ENCODE results near the gene PTPRG. TPM values are rescaled to one million over a fixed set of nuclear protein-coding genes. Genes with fewer than 3 reads are reported as not detected.
"Not testable (repeated sequence)": the region's sequence is repeated elsewhere in the genome, so short reads cannot be mapped to it uniquely, and the experiment has no call there.

Gene PTPRG
- total and polyA plus RNA-seq, 2 donors = 3.9 to 4.1 TPM

DNA sequence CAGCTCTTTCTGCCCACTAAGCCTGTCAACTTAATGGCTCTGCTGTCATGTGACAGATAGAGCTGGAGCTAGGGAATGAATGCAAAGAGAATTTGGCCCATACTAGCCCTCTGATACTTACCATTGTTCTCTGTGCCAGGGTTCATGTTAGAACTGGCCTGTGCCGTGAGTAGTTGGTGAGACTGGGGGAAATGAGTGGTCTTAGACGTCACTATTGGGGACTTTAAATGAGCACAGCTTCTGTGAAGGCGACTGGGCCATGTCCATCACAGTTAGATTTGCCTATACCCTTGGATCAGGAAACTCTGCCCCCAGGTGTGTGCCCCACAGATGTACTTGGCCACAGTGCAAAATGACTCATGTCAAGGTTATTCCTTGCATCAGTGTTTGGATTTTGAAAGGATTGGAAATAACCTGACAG lies 124.9 kb downstream of the PTPRG start:
- Histone ChIP-seq H3K4me1 (ENCODE audit: control insufficient read depth in 2 of 2, insufficient read depth in 2 of 2, low read length in 2 of 2) (no peaks in the 10 kb centered on the region), H3K27ac (ENCODE audit: low read depth in 1 of 2, low read length in 1 of 2) (no peak overlapping the region), H3K27me3 (ENCODE audit: control insufficient read depth in 2 of 2, insufficient read depth in 1 of 2, low read length in 1 of 2) (no peaks in the 10 kb centered on the region), H3K4me3 (ENCODE audit: low read length in 2 of 2) (no peak overlapping the region), H3K36me3 (ENCODE audit: control insufficient read depth in 2 of 2, insufficient read depth in 2 of 2, low read length in 1 of 2) (no peaks in the 10 kb centered on the region), H3K9me3 (ENCODE audit: control insufficient read depth in 2 of 2, insufficient read depth in 1 of 2, low read length in 1 of 2) (no peaks in the 10 kb centered on the region)
- no peak for DNase-seq (ENCODE audit: low read depth in 6 of 9, low spot score in 9 of 9)
- 92% methylated on average over 3 of the region's 3 CpGs for WGBS

- no peaks in the 10 kb centered on the region for H3K4me1 ChIP-seq (ENCODE audit: control insufficient read depth in 2 of 2, insufficient read depth in 2 of 2, low read length in 2 of 2)
- no peaks in the 10 kb centered on the region for H3K27me3 ChIP-seq (ENCODE audit: control insufficient read depth in 2 of 2, insufficient read depth in 1 of 2, low read length in 1 of 2)
- 93% methylated on average over 2 of the region's 2 CpGs for WGBS
- H3K27ac ChIP-seq (ENCODE audit: low read depth in 1 of 2, low read length in 1 of 2) = no peak overlapping the region
- no peaks in the 10 kb centered on the region for H3K36me3 ChIP-seq (ENCODE audit: control insufficient read depth in 2 of 2, insufficient read depth in 2 of 2, low read length in 1 of 2)
- DNase-seq (ENCODE audit: low read depth in 6 of 9, low spot score in 9 of 9) = no peak
- no peak overlapping the region for H3K4me3 ChIP-seq (ENCODE audit: low read length in 2 of 2)
- no peaks in the 10 kb centered on the region for H3K9me3 ChIP-seq (ENCODE audit: control insufficient read depth in 2 of 2, insufficient read depth in 1 of 2, low read length in 1 of 2)
Measured at GRCh38 chr3:61687206-61687605, 125.8 kb downstream of the PTPRG start.

DNA sequence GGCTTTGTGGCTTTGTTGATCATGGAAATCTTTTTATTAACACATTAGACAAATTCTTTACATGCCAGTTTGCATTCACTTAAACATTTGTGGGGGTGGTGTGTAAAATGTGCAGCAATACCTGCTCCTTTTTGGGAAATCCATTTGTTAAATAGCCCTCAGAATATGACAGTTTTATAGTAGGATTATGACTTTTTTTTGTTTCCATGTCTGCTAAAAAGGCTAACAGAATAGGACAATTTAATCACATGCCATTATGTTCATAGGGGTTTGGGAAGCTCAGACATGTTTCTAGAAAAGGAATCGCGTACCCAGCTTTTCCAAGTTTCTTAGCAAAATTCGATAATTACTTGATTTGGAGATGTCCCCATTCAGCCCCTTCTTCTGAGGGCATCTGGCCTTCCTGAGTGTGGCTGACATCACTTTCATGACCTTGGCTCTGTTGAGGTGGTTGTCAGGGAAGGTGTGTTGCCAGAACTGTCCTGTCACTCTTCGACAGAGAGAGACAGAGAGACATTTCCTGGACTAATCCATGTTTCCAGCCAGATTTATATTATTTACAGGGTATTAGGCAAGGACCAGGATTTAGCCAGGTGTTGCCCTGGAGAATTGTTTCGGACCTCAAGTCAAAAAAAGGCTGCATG lies 126.4 kb downstream of the PTPRG start:
- Histone ChIP-seq H3K4me3 (ENCODE audit: low read length in 2 of 2) (no peak overlapping the region), H3K36me3 (ENCODE audit: control insufficient read depth in 2 of 2, insufficient read depth in 2 of 2, low read length in 1 of 2) (no peaks in the 10 kb centered on the region), H3K27me3 (ENCODE audit: control insufficient read depth in 2 of 2, insufficient read depth in 1 of 2, low read length in 1 of 2) (no peaks in the 10 kb centered on the region), H3K9me3 (ENCODE audit: control insufficient read depth in 2 of 2, insufficient read depth in 1 of 2, low read length in 1 of 2) (no peaks in the 10 kb centered on the region), H3K27ac (ENCODE audit: low read depth in 1 of 2, low read length in 1 of 2) (no peak overlapping the region), H3K4me1 (ENCODE audit: control insufficient read depth in 2 of 2, insufficient read depth in 2 of 2, low read length in 2 of 2) (no peaks in the 10 kb centered on the region)
- WGBS = 74% methylated on average over 5 of the region's 5 CpGs
- DNase-seq (ENCODE audit: low read depth in 6 of 9, low spot score in 9 of 9) = no peak

DNA sequence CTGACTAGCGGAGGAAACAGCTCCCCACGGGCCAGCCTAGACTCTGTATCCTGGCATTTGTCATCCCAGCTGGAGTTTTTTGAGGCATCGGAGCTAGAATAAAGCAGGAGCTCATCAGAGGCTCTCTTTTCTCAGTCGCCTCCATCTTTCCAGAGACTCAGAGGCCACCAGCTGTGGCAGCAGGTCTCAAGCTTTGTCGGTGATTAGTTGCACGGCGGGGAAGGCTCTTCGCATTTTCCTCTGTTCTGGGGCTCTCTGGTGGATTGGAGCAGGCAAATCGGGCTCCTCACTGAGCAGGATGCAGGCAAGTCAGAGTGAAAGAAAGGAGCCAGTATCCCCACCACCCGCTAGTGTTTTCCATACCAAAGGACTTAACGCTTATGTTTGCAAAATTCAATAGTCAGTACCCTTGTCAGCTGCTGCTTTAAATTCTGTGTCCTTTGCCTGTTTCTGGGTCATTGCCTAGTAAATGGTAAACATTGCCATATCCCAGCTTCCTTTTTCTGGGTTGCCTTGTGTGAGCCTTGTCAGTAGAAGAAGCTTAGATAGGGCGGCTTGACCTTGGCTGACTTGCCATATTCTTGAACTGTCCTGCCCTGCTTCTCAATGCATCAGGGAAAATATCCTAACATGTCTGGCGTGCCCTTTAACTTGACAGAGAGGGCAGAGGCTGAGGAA lies 127.1 kb downstream of the PTPRG start:
- no peak for DNase-seq (ENCODE audit: low read depth in 6 of 9, low spot score in 9 of 9)
- Histone ChIP-seq H3K36me3 (ENCODE audit: control insufficient read depth in 2 of 2, insufficient read depth in 2 of 2, low read length in 1 of 2) (no peaks in the 10 kb centered on the region), H3K4me3 (ENCODE audit: low read length in 2 of 2) (no peak overlapping the region), H3K9me3 (ENCODE audit: control insufficient read depth in 2 of 2, insufficient read depth in 1 of 2, low read length in 1 of 2) (no peaks in the 10 kb centered on the region), H3K27ac (ENCODE audit: low read depth in 1 of 2, low read length in 1 of 2) (no peak overlapping the region), H3K4me1 (ENCODE audit: control insufficient read depth in 2 of 2, insufficient read depth in 2 of 2, low read length in 2 of 2) (no peaks in the 10 kb centered on the region), H3K27me3 (ENCODE audit: control insufficient read depth in 2 of 2, insufficient read depth in 1 of 2, low read length in 1 of 2) (no peaks in the 10 kb centered on the region)
- 75% methylated on average over 13 of the region's 13 CpGs for WGBS

DNA sequence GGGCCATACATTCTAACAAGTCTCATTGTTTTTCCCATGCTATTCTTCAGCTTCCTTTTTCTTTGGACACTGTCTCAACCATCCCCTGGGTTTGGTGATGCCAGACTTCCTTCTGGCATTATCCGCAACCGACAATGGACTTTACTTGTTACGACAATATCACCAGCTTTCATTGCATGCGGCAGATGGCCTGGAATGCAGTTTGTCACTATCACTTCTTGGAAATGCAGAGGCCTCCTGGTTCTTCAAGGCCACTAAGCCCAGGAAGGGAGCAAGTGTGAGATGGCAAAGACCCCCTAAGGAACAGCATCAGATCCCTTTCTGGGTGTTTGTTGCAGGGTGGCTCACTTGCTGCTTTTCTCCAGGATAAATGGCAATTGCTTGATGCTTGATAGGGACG lies 128.6 kb downstream of the PTPRG start:
- Histone ChIP-seq H3K9me3 (ENCODE audit: control insufficient read depth in 2 of 2, insufficient read depth in 1 of 2, low read length in 1 of 2) (no peaks in the 10 kb centered on the region), H3K36me3 (ENCODE audit: control insufficient read depth in 2 of 2, insufficient read depth in 2 of 2, low read length in 1 of 2) (no peaks in the 10 kb centered on the region), H3K27me3 (ENCODE audit: control insufficient read depth in 2 of 2, insufficient read depth in 1 of 2, low read length in 1 of 2) (no peaks in the 10 kb centered on the region), H3K4me3 (ENCODE audit: low read length in 2 of 2) (no peak overlapping the region), H3K4me1 (ENCODE audit: control insufficient read depth in 2 of 2, insufficient read depth in 2 of 2, low read length in 2 of 2) (no peaks in the 10 kb centered on the region), H3K27ac (ENCODE audit: low read depth in 1 of 2, low read length in 1 of 2) (no peak overlapping the region)
- DNase-seq (ENCODE audit: low read depth in 6 of 9, low spot score in 9 of 9) = no peak
- 93% methylated on average over 5 of the region's 5 CpGs for WGBS

- WGBS = 78% methylated on average over 2 of the region's 2 CpGs
- Histone ChIP-seq H3K4me1 (ENCODE audit: control insufficient read depth in 2 of 2, insufficient read depth in 2 of 2, low read length in 2 of 2) (no peaks in the 10 kb centered on the region), H3K9me3 (ENCODE audit: control insufficient read depth in 2 of 2, insufficient read depth in 1 of 2, low read length in 1 of 2) (no peaks in the 10 kb centered on the region), H3K4me3 (ENCODE audit: low read length in 2 of 2) (no peak overlapping the region), H3K27me3 (ENCODE audit: control insufficient read depth in 2 of 2, insufficient read depth in 1 of 2, low read length in 1 of 2) (no peaks in the 10 kb centered on the region), H3K27ac (ENCODE audit: low read depth in 1 of 2, low read length in 1 of 2) (no peak overlapping the region), H3K36me3 (ENCODE audit: control insufficient read depth in 2 of 2, insufficient read depth in 2 of 2, low read length in 1 of 2) (no peaks in the 10 kb centered on the region)
- no peak for DNase-seq (ENCODE audit: low read depth in 6 of 9, low spot score in 9 of 9)
Measured at GRCh38 chr3:61691466-61691865, 130.1 kb downstream of the PTPRG start.

DNA sequence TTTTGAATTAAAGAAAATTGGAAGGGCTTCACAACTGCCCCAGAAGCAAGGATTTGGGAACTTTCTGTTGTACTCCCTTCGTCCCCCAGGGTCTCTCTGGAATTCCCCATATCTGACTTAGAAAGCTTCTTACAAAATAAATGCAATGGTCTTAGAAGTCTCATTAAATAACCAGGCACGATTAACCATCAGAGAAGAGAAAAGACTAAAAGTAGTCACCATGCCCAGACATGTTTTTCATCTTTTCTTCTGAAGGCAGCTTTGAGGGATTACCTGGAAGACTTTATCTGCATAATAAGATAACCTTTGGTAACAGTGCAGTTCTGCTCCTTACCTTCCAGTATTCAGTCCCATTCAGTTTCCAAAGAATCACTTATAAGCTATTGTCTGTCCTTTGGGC lies 135.9 kb downstream of the PTPRG start:
- no peaks in the 10 kb centered on the region for H3K27me3 ChIP-seq (ENCODE audit: control insufficient read depth in 2 of 2, insufficient read depth in 1 of 2, low read length in 1 of 2)
- no peak for DNase-seq (ENCODE audit: low read depth in 6 of 9, low spot score in 9 of 9)
- no peak overlapping the region for H3K27ac ChIP-seq (ENCODE audit: low read depth in 1 of 2, low read length in 1 of 2)
- no peaks in the 10 kb centered on the region for H3K4me1 ChIP-seq (ENCODE audit: control insufficient read depth in 2 of 2, insufficient read depth in 2 of 2, low read length in 2 of 2)
- no peaks in the 10 kb centered on the region for H3K9me3 ChIP-seq (ENCODE audit: control insufficient read depth in 2 of 2, insufficient read depth in 1 of 2, low read length in 1 of 2)
- no peaks in the 10 kb centered on the region for H3K36me3 ChIP-seq (ENCODE audit: control insufficient read depth in 2 of 2, insufficient read depth in 2 of 2, low read length in 1 of 2)
- WGBS = 86% methylated on average over 2 of the region's 2 CpGs
- no peak overlapping the region for H3K4me3 ChIP-seq (ENCODE audit: low read length in 2 of 2)

- not testable (repeated sequence) for H3K27me3 ChIP-seq (ENCODE audit: control insufficient read depth in 2 of 2, insufficient read depth in 1 of 2, low read length in 1 of 2); H3K4me3 ChIP-seq (ENCODE audit: low read length in 2 of 2); H3K9me3 ChIP-seq (ENCODE audit: control insufficient read depth in 2 of 2, insufficient read depth in 1 of 2, low read length in 1 of 2); H3K4me1 ChIP-seq (ENCODE audit: control insufficient read depth in 2 of 2, insufficient read depth in 2 of 2, low read length in 2 of 2); H3K36me3 ChIP-seq (ENCODE audit: control insufficient read depth in 2 of 2, insufficient read depth in 2 of 2, low read length in 1 of 2); H3K27ac ChIP-seq (ENCODE audit: low read depth in 1 of 2, low read length in 1 of 2); DNase-seq (ENCODE audit: low read depth in 6 of 9, low spot score in 9 of 9)
- WGBS = over 99% methylated on average over 3 of the region's 3 CpGs
Measured at GRCh38 chr3:61698278-61699072, 137.1 kb downstream of the PTPRG start.

GRCh38 chr3:61699622-61700021 lies 138.3 kb downstream of the PTPRG start:
- DNase-seq (ENCODE audit: low read depth in 6 of 9, low spot score in 9 of 9) = no peak
- Histone ChIP-seq H3K36me3 (ENCODE audit: control insufficient read depth in 2 of 2, insufficient read depth in 2 of 2, low read length in 1 of 2) (no peaks in the 10 kb centered on the region), H3K27me3 (ENCODE audit: control insufficient read depth in 2 of 2, insufficient read depth in 1 of 2, low read length in 1 of 2) (no peaks in the 10 kb centered on the region), H3K9me3 (ENCODE audit: control insufficient read depth in 2 of 2, insufficient read depth in 1 of 2, low read length in 1 of 2) (no peaks in the 10 kb centered on the region), H3K4me1 (ENCODE audit: control insufficient read depth in 2 of 2, insufficient read depth in 2 of 2, low read length in 2 of 2) (no peaks in the 10 kb centered on the region), H3K4me3 (ENCODE audit: low read length in 2 of 2) (no peak overlapping the region), H3K27ac (ENCODE audit: low read depth in 1 of 2, low read length in 1 of 2) (no peak overlapping the region)
